HepG2 (cell line): Measurements from ENCODE around the gene GPER1. TPM values are rescaled to one million over a fixed set of nuclear protein-coding genes. Genes with fewer than 3 reads are reported as not detected.

Source experiments
- ARNT ChIP-seq: fragments of 450-650 bp; IDR thresholded peaks from 2 replicates; pipeline ENCODE4 v1.6.1; 2017
- CBX2 ChIP-seq, 2 experiments: fragments of 200-600 bp in 1 of 2; sonication (generic); formaldehyde crosslinking in 1 of 2; IDR thresholded peaks; 2 replicates each; pipeline versions ENCODE4 v1.7.0 to v1.8.1; 2018 to 2022; ENCODE audit warnings: low read depth in 2 of 2, low read length in 1 of 2, mild to moderate bottlenecking in 1 of 2, missing genetic modification reagents in 1 of 2
- CEBPB ChIP-seq: IDR thresholded peaks from 2 replicates; pipeline ENCODE4 v1.6.1; 2011; ENCODE audit warnings: low read depth, low read length, improper control_type of control experiment, borderline replicate concordance
- EP300 ChIP-seq, 3 experiments: sonication (generic) in 1 of 3; formaldehyde crosslinking in 1 of 3; IDR thresholded peaks; 2 replicates each; pipeline versions ENCODE4 v1.5.1 to v1.6.1; 2011 to 2020; ENCODE audit warnings: low read depth in 2 of 3, low read length in 2 of 3, borderline replicate concordance in 1 of 3, improper control_type of control experiment in 1 of 3, mild to moderate bottlenecking in 1 of 3, missing genetic modification reagents in 1 of 3, moderate library complexity in 1 of 3
- FOXP1 ChIP-seq, 2 experiments: fragments of 450-650 bp in 1 of 2; IDR thresholded peaks; 2 replicates each; pipeline ENCODE4 v1.6.1; 2017 to 2018; ENCODE audit warnings: antibody characterized with exemption in 1 of 2
- HNRNPK ChIP-seq: fragments of 200-400 bp; formaldehyde crosslinking; IDR thresholded peaks from 2 replicates; pipeline ENCODE4 v1.6.1; 2018; ENCODE audit warnings: low read length, low read depth, moderate library complexity, mild to moderate bottlenecking; ENCODE audit not compliant: poor library complexity, severe bottlenecking
- HNRNPLL ChIP-seq: fragments of 200-400 bp; formaldehyde crosslinking; IDR thresholded peaks from 2 replicates; pipeline ENCODE4 v1.6.1; 2017; ENCODE audit warnings: mild to moderate bottlenecking, low read depth, low read length; ENCODE audit not compliant: poor library complexity, severe bottlenecking
- KLF16 ChIP-seq, 2 experiments: sonication (generic) in 1 of 2; formaldehyde crosslinking in 1 of 2; IDR thresholded peaks; 2 replicates each; pipeline versions ENCODE4 v1.6.1 to v1.8.0; 2016 to 2023; ENCODE audit warnings: missing genetic modification reagents in 2 of 2, missing compliant biosample characterization in 1 of 2
- MBNL3 ChIP-seq: fragments of 250-450 bp; sonication (Bioruptor Pico); conservative IDR thresholded peaks from 2 replicates; pipeline ENCODE4 v1.8.0; 2022; ENCODE audit warnings: mild to moderate bottlenecking, inconsistent platforms
- NBN ChIP-seq: fragments of 450-650 bp; conservative IDR thresholded peaks from 2 replicates; pipeline ENCODE4 v1.6.1; 2017
- NR0B2 ChIP-seq: sonication (generic); formaldehyde crosslinking; IDR thresholded peaks from 2 replicates; pipeline ENCODE4 v1.4.0; 2020; ENCODE audit warnings: mild to moderate bottlenecking, missing genetic modification reagents
- POLR2AphosphoS2 ChIP-seq: IDR thresholded peaks from 2 replicates; pipeline ENCODE4 v1.6.1; 2011; ENCODE audit warnings: low read depth, low read length, improper control_type of control experiment
- SIX4 ChIP-seq: sonication (generic); formaldehyde crosslinking; IDR thresholded peaks from 2 replicates; pipeline ENCODE4 v1.4.0; 2020; ENCODE audit warnings: missing genetic modification reagents
- SNAI1 ChIP-seq: sonication (generic); formaldehyde crosslinking; IDR thresholded peaks from 2 replicates; pipeline ENCODE4 v1.5.0; 2020; ENCODE audit warnings: mild to moderate bottlenecking, missing genetic modification reagents, borderline replicate concordance
- ZNF724P ChIP-seq: sonication (generic); formaldehyde crosslinking; IDR thresholded peaks from 2 replicates; pipeline ENCODE4 v1.8.0; 2022; ENCODE audit warnings: missing genetic modification reagents, borderline replicate concordance
- ZSCAN25 ChIP-seq: sonication (generic); formaldehyde crosslinking; IDR thresholded peaks from 2 replicates; pipeline ENCODE4 v1.8.0; 2022; ENCODE audit warnings: mild to moderate bottlenecking, missing genetic modification reagents
- polyA plus RNA-seq, 8 experiments: library from polyadenylated mRNA; depleted of rRNA in 3 of 8; stranded (reverse) in 7 of 8; unstranded in 1 of 8; fragments of >200 nt; fragmentation: Illumina TruSeq in 4 of 8; extraction: Trizol in 4 of 8; gene quantifications; 2 replicates each; pipeline versions ENCODE4 v1.2.1 to v1.2.3, GENCODE V29; 2011 to 2016; ENCODE audit warnings: low read depth in 4 of 8, missing spikeins in 1 of 8, mixed read lengths in 1 of 8; ENCODE audit not compliant: insufficient read depth in 1 of 8
- total RNA-seq, 5 experiments: library from RNA; depleted of rRNA; stranded (reverse); fragments of >200 nt; fragmentation: Illumina TruSeq; extraction: Trizol; gene quantifications; 2 replicates each; pipeline ENCODE4 v1.2.3, GENCODE V29; 2016; ENCODE audit warnings: low read depth in 1 of 5
- TF ChIP-seq, protein P1 (sequence below): sonication (generic); formaldehyde crosslinking; IDR thresholded peaks from 2 replicates; pipeline ENCODE4 v1.4.0; 2020; ENCODE audit warnings: mild to moderate bottlenecking, missing genetic modification reagents
- TF ChIP-seq, protein P2 (sequence below): sonication (generic); formaldehyde crosslinking; IDR thresholded peaks from 2 replicates; pipeline ENCODE4 v1.4.0; 2020; ENCODE audit warnings: mild to moderate bottlenecking, low read depth, missing genetic modification reagents
- TF ChIP-seq, protein P3 (sequence below): IDR thresholded peaks from 2 replicates; pipeline ENCODE4 v1.6.1; 2018; ENCODE audit warnings: missing genetic modification reagents, mild to moderate bottlenecking, missing compliant biosample characterization
- TF ChIP-seq, protein P4 (sequence below), 2 experiments: sonication (generic) in 1 of 2; formaldehyde crosslinking in 1 of 2; IDR thresholded peaks; 2 replicates each; pipeline versions ENCODE4 v1.5.1 to v1.6.1; 2011 to 2020; ENCODE audit warnings: borderline replicate concordance in 1 of 2, low read depth in 1 of 2, low read length in 1 of 2, mild to moderate bottlenecking in 1 of 2, missing genetic modification reagents in 1 of 2, moderate library complexity in 1 of 2
- TF ChIP-seq, protein P5 (sequence below): sonication (generic); formaldehyde crosslinking; IDR thresholded peaks from 2 replicates; pipeline ENCODE4 v1.5.1; 2020; ENCODE audit warnings: missing genetic modification reagents, mild to moderate bottlenecking, borderline replicate concordance

Gene GPER1
- total and polyA plus RNA-seq, 2 of the 13 experiments (the other 11 are each of a cell fraction or from before 2014, with no cell fraction given) = 12.7 to 19.7 TPM

DNA sequence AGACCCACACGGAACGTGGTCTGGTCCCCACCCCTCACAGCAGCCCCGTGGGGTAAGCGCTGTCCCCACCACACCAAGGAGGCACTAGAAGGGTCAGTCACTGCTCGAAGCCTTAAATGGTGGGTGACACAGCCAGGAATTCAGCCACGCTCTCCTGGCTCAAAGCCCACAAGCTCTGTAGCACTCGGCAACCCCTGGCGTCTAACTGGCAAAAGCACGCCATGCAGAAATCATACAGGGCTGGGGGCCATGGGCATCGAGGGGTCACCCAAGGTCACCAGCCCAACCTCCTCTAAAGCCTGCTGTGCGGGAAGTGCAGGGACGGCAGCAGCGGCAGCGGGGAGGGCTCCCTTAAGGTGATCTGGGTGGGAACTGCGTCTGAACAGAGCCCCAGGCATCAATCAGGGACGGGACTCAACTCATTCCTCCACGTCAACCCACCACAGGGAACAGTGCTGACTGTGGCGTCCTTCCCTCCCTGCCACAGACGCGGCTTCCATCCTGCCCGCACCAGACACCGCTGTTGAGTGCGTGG is 7.8 kb downstream of the GPER1 start (continued):
- TF ChIP-seq EP300 (IDR thresholded peaks at IDR 0.05; ENCODE audit: low read depth in 2 of 2, low read length in 2 of 2) = no peak
- TF ChIP-seq EP300 (CRISPR knock-in tag; IDR thresholded peaks at IDR 0.05; ENCODE audit: borderline replicate concordance) = no peak
- no peak for TF ChIP-seq CBX2 (IDR thresholded peaks at IDR 0.05; ENCODE audit: low read depth, low read length)
- TF ChIP-seq CBX2 (CRISPR knock-in tag; IDR thresholded peaks at IDR 0.05; ENCODE audit: low read depth) = no peak
- TF ChIP-seq CEBPB = no peak
- TF ChIP-seq ARNT = no peak
- no peak for TF ChIP-seq ZSCAN25 (CRISPR knock-in tag)
- TF ChIP-seq MBNL3 = no peak
- TF ChIP-seq FOXP1 (IDR thresholded peaks at IDR 0.05) = no peak
- TF ChIP-seq FOXP1 (CRISPR knock-in tag; IDR thresholded peaks at IDR 0.05) = no peak
- TF ChIP-seq KLF16 (CRISPR knock-in tag; IDR thresholded peaks at IDR 0.05) = no peak
- no peak for TF ChIP-seq ZNF724P
- TF ChIP-seq, protein P1, sequence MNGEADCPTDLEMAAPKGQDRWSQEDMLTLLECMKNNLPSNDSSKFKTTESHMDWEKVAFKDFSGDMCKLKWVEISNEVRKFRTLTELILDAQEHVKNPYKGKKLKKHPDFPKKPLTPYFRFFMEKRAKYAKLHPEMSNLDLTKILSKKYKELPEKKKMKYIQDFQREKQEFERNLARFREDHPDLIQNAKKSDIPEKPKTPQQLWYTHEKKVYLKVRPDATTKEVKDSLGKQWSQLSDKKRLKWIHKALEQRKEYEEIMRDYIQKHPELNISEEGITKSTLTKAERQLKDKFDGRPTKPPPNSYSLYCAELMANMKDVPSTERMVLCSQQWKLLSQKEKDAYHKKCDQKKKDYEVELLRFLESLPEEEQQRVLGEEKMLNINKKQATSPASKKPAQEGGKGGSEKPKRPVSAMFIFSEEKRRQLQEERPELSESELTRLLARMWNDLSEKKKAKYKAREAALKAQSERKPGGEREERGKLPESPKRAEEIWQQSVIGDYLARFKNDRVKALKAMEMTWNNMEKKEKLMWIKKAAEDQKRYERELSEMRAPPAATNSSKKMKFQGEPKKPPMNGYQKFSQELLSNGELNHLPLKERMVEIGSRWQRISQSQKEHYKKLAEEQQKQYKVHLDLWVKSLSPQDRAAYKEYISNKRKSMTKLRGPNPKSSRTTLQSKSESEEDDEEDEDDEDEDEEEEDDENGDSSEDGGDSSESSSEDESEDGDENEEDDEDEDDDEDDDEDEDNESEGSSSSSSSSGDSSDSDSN (CRISPR knock-in tag) = 0 out of 2 replicates have a peak, but pooled peaks have one; percentile 27
- no peak for TF ChIP-seq POLR2AphosphoS2
- no peak for TF ChIP-seq NR0B2 (CRISPR knock-in tag)
- TF ChIP-seq, protein P2, sequence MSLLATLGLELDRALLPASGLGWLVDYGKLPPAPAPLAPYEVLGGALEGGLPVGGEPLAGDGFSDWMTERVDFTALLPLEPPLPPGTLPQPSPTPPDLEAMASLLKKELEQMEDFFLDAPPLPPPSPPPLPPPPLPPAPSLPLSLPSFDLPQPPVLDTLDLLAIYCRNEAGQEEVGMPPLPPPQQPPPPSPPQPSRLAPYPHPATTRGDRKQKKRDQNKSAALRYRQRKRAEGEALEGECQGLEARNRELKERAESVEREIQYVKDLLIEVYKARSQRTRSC (CRISPR knock-in tag) = no peak
- no peak for TF ChIP-seq SNAI1 (CRISPR knock-in tag)
- TF ChIP-seq, protein P3, sequence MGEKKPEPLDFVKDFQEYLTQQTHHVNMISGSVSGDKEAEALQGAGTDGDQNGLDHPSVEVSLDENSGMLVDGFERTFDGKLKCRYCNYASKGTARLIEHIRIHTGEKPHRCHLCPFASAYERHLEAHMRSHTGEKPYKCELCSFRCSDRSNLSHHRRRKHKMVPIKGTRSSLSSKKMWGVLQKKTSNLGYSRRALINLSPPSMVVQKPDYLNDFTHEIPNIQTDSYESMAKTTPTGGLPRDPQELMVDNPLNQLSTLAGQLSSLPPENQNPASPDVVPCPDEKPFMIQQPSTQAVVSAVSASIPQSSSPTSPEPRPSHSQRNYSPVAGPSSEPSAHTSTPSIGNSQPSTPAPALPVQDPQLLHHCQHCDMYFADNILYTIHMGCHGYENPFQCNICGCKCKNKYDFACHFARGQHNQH (CRISPR knock-in tag) = no peak
- no peak for TF ChIP-seq HNRNPK
- TF ChIP-seq, protein P4, sequence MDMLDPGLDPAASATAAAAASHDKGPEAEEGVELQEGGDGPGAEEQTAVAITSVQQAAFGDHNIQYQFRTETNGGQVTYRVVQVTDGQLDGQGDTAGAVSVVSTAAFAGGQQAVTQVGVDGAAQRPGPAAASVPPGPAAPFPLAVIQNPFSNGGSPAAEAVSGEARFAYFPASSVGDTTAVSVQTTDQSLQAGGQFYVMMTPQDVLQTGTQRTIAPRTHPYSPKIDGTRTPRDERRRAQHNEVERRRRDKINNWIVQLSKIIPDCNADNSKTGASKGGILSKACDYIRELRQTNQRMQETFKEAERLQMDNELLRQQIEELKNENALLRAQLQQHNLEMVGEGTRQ (IDR thresholded peaks at IDR 0.05; ENCODE audit: low read depth, low read length) = no peak
- TF ChIP-seq, protein P4 (CRISPR knock-in tag; IDR thresholded peaks at IDR 0.05; ENCODE audit: borderline replicate concordance) = no peak
- peak; percentile 26 for TF ChIP-seq HNRNPLL
- TF ChIP-seq NBN = no peak
- TF ChIP-seq SIX4 (CRISPR knock-in tag) = no peak
- TF ChIP-seq, protein P5, sequence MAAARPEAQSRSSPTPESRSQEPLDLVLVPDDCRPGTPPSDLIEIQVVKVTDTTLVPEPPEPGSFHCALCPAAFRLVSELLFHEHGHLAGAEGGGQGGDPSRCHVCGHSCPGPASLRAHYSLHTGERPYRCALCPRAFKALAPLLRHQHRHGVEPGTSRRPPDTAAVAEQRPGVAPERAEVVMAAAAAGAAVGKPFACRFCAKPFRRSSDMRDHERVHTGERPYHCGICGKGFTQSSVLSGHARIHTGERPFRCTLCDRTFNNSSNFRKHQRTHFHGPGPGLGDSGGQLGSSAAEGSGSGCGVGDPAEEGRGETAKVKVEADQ = no peak
